ENCODE results near the gene UBL4A. TPM values are rescaled to one million over a fixed set of nuclear protein-coding genes. Genes with fewer than 3 reads are reported as not detected.

Gene UBL4A
- polyA plus RNA-seq, 1 of the 3 experiments (the other 2 are of a cell fraction), result 27.8 TPM

GRCh38 chrX:154464806-154465365 is 21.5 kb downstream of the UBL4A start:
- H3K4me2 ChIP-seq, result no peak overlapping the region
- no peak for TF ChIP-seq GABPA (IDR thresholded peaks at IDR 0.05; ENCODE audit: low read depth)
- TF ChIP-seq REST (IDR thresholded peaks at IDR 0.05; ENCODE audit: low read depth, low read length), result no peak
- TF ChIP-seq NFIC (IDR thresholded peaks at IDR 0.05; ENCODE audit: borderline replicate concordance), result no peak
- no peak for TF ChIP-seq IRF3 (IDR thresholded peaks at IDR 0.05; ENCODE audit: low read depth, low read length)
- TF ChIP-seq FOXJ3 (CRISPR knock-in tag; IDR thresholded peaks at IDR 0.05), result no peak
- CTCF ChIA-PET, result interaction anchor here (0.9 kb wide), 1 partner anchor 18 kb away, joined by 4 read pairs; no protein-coding TSS in a partner anchor
- 46% methylated on average over 24 of the region's 28 CpGs for WGBS (ENCODE audit: low lambda C conversion rate)
- POLR2A ChIA-PET, result no interaction called here
- no peak overlapping the region for H3K9ac ChIP-seq
- H3K79me2 ChIP-seq (ENCODE audit: insufficient read depth), result peaks cover 18% of the 10 kb centered on the region
- H3K4me1 ChIP-seq (ENCODE audit: control insufficient read depth in 1 of 2, insufficient read depth in 2 of 2, low read depth in 1 of 2, low read length in 1 of 2), result peaks cover 0 to 4% of the 10 kb centered on the region in 2 experiments; a peak in 1 of 4 replicates
- H3K27ac ChIP-seq (ENCODE audit: low read depth in 2 of 2, low read length in 1 of 2), result no peak overlapping the region
- H4K20me1 ChIP-seq (ENCODE audit: insufficient read depth), result peaks cover 30% of the 10 kb centered on the region
- DNase-seq, result no peak
- H3K4me3 ChIP-seq (ENCODE audit: low read depth in 2 of 2, low read length in 1 of 2), result no peak overlapping the region
- H2AFZ ChIP-seq (ENCODE audit: low read depth), result no peak overlapping the region
- no peaks in the 10 kb centered on the region for H3F3A ChIP-seq (replicated peaks; ENCODE audit: insufficient read depth)
- H3K36me3 ChIP-seq (replicated peaks in 1 of 2; ENCODE audit: control insufficient read depth in 1 of 2, insufficient read depth in 2 of 2, low read length in 1 of 2), result peaks cover 0 to 33% of the 10 kb centered on the region in 2 experiments
- no peaks in the 10 kb centered on the region for H3K9me2 ChIP-seq
- H3K9me3 ChIP-seq, result no peaks in the 10 kb centered on the region
- no peaks in the 10 kb centered on the region for H3K27me3 ChIP-seq (ENCODE audit: insufficient read depth)

DNA sequence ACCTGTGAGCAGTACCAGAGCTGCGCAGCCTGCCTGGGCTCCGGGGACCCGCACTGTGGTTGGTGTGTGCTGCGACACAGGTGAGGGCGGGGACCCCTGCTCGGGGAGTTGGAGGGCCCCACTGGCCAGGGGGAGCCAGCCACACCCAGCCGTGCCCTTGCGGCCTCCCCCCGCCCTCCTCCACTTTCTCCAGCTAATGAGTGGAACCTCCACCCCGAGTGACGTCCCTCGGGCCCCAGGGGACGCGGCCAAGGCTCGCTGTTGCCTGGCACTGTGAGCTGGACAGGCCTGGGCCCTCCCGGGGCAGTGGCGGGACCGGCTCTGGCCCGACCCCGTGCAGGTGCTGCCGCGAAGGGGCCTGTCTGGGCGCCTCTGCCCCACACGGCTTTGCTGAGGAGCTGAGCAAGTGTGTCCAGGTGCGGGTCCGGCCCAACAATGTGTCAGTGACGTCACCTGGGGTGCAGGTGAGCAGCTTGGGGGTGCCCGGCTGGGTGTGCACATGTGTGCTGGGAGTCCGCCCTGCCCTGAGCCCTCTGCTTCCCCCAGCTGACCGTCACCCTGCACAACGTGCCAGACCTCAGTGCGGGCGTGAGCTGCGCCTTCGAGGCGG is 22.7 kb downstream of the UBL4A start:
- CTCF ChIA-PET, result interaction anchor here (1.9 kb wide), 1 partner anchor 13 kb away, joined by 4 read pairs; no protein-coding TSS in a partner anchor
- H3K4me3 ChIP-seq (ENCODE audit: low read depth in 2 of 2, low read length in 1 of 2), result no peak overlapping the region
- 60% methylated on average over 4 of the region's 36 CpGs for WGBS (ENCODE audit: low lambda C conversion rate)
- no peaks in the 10 kb centered on the region for H3F3A ChIP-seq (replicated peaks; ENCODE audit: insufficient read depth)
- H3K9ac ChIP-seq, result no peak overlapping the region
- no peaks in the 10 kb centered on the region for H3K27me3 ChIP-seq (ENCODE audit: insufficient read depth)
- H3K4me1 ChIP-seq (ENCODE audit: control insufficient read depth in 1 of 2, insufficient read depth in 2 of 2, low read depth in 1 of 2, low read length in 1 of 2), result peaks cover 0 to 12% of the 10 kb centered on the region in 2 experiments; a peak in 1 of 4 replicates
- no peak overlapping the region for H3K4me2 ChIP-seq
- H2AFZ ChIP-seq (ENCODE audit: low read depth), result no peak overlapping the region
- no peaks in the 10 kb centered on the region for H3K9me3 ChIP-seq
- no peak overlapping the region for H3K27ac ChIP-seq (ENCODE audit: low read depth in 2 of 2, low read length in 1 of 2)
- no peaks in the 10 kb centered on the region for H3K9me2 ChIP-seq
- H3K79me2 ChIP-seq (ENCODE audit: insufficient read depth), result peaks cover 30% of the 10 kb centered on the region
- peaks cover 0 to 30% of the 10 kb centered on the region in 2 experiments for H3K36me3 ChIP-seq (replicated peaks in 1 of 2; ENCODE audit: control insufficient read depth in 1 of 2, insufficient read depth in 2 of 2, low read length in 1 of 2)
- H4K20me1 ChIP-seq (ENCODE audit: insufficient read depth), result peaks cover 36% of the 10 kb centered on the region
- POLR2A ChIA-PET, result interaction anchor here (1.8 kb wide), 1 partner anchor 15 kb away, joined by 5 read pairs; the partner anchor contains the start of gene LAGE3
- no peak for DNase-seq
- TF ChIP-seq, protein P1, sequence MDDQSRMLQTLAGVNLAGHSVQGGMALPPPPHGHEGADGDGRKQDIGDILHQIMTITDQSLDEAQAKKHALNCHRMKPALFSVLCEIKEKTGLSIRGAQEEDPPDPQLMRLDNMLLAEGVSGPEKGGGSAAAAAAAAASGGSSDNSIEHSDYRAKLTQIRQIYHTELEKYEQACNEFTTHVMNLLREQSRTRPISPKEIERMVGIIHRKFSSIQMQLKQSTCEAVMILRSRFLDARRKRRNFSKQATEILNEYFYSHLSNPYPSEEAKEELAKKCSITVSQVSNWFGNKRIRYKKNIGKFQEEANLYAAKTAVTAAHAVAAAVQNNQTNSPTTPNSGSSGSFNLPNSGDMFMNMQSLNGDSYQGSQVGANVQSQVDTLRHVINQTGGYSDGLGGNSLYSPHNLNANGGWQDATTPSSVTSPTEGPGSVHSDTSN (IDR thresholded peaks at IDR 0.05), result no peak
- no peak for TF ChIP-seq TAF1 (IDR thresholded peaks at IDR 0.05; ENCODE audit: borderline replicate concordance, low read depth, low read length)
- TF ChIP-seq REST (IDR thresholded peaks at IDR 0.05; ENCODE audit: low read depth, low read length), result no peak
- no peak for TF ChIP-seq RCOR1 (IDR thresholded peaks at IDR 0.05; ENCODE audit: low read length)
- no peak for TF ChIP-seq SMC3 (IDR thresholded peaks at IDR 0.05; ENCODE audit: low read depth, low read length)
- TF ChIP-seq MXI1 (IDR thresholded peaks at IDR 0.05; ENCODE audit: low read depth, low read length), result no peak
